Stimulated activated naive CD8-positive, alpha-beta T cell treated with anti-CD3 and anti-CD28 coated beads, Interleukin-15, amount 100 ng/mL, for 72 hours (primary cell): ENCODE measurements around the gene OPCML.

Source experiments
- ATAC-seq: fragments of 150-1000 bp; cut with Tn5 transposase; 2 replicates; pipeline ENCODE4 v1.10.0; 2021; ENCODE audit warnings: mild to moderate bottlenecking, moderate library complexity
- DNase-seq, 2 donors: peaks; one replicate each; pipeline ENCODE4 v3.0.0; 2021 to 2022
- H3K27ac Mint-ChIP-seq, 2 donors: one replicate each; pipeline ENCODE4 v1.8.0; 2022; ENCODE audit warnings: mild to moderate bottlenecking in 2 of 2, mixed read lengths in 2 of 2, moderate library complexity in 2 of 2
- H3K27me3 Mint-ChIP-seq: one replicate; pipeline ENCODE4 v1.8.0; 2022; ENCODE audit warnings: mixed read lengths
- H3K4me1 Mint-ChIP-seq: one replicate; pipeline ENCODE4 v1.8.0; 2022; ENCODE audit warnings: mild to moderate bottlenecking, mixed read lengths
- H3K4me3 Mint-ChIP-seq, 2 donors: one replicate each; pipeline ENCODE4 v1.8.0; 2022; ENCODE audit warnings: mild to moderate bottlenecking in 2 of 2, mixed read lengths in 2 of 2, moderate library complexity in 1 of 2
- H3K9me3 Mint-ChIP-seq, 2 donors: one replicate each; pipeline ENCODE4 v1.8.0; 2022; ENCODE audit warnings: mixed read lengths in 2 of 2

OPCML gene

DNA sequence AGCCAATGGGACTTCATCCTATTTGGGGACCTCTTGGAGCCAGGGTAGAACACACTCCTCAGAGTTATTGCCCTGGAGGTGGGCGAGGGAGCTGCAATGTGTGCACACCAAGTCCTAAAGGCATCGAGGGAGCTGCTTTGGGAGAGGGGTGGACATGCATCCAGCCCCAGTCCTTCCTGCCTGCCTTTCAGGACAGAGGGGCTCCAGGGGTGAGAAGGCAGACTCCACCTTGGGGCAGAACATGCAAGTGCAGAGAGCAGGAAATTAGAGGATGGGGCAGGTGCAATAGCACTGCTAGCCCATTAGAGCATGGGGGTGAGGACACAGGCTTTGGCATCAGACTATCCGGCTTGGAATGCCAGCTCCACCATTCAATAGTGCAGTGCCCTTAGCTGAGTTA, 288.5 kb downstream of the OPCML start:
- Mint-ChIP-seq H3K4me1 (no peaks in the 10 kb centered on the region), H3K4me3 (no peak overlapping the region), H3K27me3 (peaks cover 23% of the 10 kb centered on the region), H3K9me3 (peaks cover 10 to 17% of the 10 kb centered on the region in 2 donors), H3K27ac (no peak overlapping the region)
- ATAC-seq (no peak), DNase-seq (no peak)

DNA sequence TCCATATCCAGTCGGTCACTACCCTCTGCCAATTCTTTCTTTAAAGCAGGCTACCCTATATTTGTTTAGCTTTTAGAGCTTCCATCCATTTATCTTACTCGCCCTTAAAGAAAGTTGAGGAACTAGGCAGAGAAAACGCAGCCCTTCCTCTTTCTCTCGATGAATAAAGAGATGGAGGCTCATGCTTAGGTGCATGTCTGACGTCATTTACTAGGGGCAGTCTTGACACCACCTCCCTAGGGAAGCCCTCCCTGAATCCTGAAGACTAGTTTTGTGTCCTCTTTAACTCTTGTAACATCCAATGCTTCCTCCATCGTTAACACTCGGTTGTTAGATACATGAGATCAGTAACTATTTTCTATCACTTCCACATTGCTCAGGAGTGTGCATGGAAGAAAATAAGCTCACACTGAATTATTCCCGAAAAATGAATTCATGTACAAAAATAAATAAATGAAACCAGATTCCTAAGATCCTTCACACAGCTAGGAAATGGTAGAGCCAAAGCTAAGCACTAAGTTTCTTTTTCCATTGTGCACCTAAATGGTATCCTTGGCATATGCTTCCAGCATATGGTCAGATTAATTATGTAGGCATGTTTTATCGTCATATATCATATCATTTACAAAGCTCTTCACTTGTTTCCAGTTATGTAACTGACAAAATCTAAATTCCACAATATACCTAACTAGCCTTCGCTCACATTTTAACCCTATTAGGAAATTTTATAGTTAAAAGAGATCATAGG, 291.2 kb downstream of the OPCML start:
- Mint-ChIP-seq H3K27ac (no peak overlapping the region), H3K4me3 (no peak overlapping the region), H3K9me3 (peaks cover 4 to 5% of the 10 kb centered on the region in 2 donors), H3K27me3 (peaks cover 14% of the 10 kb centered on the region), H3K4me1 (no peaks in the 10 kb centered on the region)
- DNase-seq (no peak), ATAC-seq (no peak)

DNA sequence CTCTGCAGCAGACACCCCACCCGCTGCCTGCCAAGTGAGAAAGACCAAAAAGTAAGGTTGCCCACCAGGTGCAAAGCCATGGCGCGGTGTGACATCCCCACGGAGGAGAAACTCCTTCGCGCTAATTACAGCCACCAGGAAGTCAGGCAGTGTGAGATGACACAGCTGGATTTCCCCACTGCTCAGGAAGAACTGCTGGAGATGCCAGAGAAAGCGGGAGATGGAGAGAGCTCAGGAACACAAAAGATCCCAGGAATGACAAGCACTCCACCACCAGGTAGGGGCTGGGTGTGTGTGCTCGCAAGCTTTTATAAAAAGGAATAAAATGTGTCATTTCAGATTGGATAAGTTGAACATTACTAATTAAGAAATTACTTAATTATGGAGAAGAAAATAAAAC, 292.7 kb downstream of the OPCML start:
- no peak overlapping the region for H3K4me3 Mint-ChIP-seq
- no peak for DNase-seq
- H3K9me3 Mint-ChIP-seq, result peaks cover 4 to 5% of the 10 kb centered on the region in 2 donors
- H3K4me1 Mint-ChIP-seq, result no peaks in the 10 kb centered on the region
- H3K27ac Mint-ChIP-seq, result no peak overlapping the region
- no peak for ATAC-seq
- H3K27me3 Mint-ChIP-seq, result peaks cover 14% of the 10 kb centered on the region

DNA sequence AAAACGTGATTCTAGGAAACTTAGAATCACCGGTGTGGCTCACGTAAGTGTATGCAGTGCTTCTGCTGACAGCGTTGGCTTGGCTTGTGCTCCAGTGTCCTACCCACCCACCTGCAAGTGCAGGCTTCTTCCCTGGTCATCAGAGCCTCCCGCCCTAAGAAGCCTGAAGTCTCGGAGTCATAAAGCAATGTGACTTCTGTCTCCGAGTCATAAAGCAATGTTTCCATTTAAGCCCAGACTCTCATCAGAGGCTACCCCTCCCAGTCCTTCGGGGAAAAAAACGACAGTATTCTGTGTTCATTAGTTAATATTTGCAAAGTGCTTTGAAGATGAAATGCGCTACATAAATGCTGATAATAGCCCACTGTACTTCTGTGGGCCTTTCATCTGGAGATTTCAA, 293.8 kb downstream of the OPCML start:
- DNase-seq (no peak), ATAC-seq (no peak)
- Mint-ChIP-seq H3K27me3 (peaks cover 14% of the 10 kb centered on the region), H3K4me3 (no peak overlapping the region), H3K4me1 (no peaks in the 10 kb centered on the region), H3K9me3 (peaks cover 4 to 5% of the 10 kb centered on the region in 2 donors), H3K27ac (no peak overlapping the region)

DNA sequence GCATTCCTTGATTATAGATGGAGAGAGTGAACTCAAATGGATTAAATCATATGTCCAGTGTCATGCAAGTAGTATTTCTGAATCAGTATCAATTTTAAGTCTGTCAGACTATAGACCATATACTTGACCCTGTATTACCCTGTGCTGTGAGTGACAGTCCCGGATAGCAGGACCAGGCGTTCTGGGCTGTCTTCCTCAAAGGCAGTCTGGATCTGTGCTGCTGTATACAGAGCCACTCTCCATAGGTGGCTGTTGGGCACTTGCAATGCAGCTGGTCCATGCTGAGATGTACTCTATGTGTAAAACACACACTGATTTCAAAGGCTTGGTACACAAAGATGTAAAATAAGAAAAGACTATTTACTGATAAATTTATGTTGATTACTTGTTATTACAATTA, 294.3 kb downstream of the OPCML start:
- ATAC-seq, result no peak
- no peak overlapping the region for H3K27ac Mint-ChIP-seq
- no peak overlapping the region for H3K4me3 Mint-ChIP-seq
- no peaks in the 10 kb centered on the region for H3K4me1 Mint-ChIP-seq
- peaks cover 14% of the 10 kb centered on the region for H3K27me3 Mint-ChIP-seq
- H3K9me3 Mint-ChIP-seq, result peaks cover 4 to 5% of the 10 kb centered on the region in 2 donors
- DNase-seq, result no peak

DNA sequence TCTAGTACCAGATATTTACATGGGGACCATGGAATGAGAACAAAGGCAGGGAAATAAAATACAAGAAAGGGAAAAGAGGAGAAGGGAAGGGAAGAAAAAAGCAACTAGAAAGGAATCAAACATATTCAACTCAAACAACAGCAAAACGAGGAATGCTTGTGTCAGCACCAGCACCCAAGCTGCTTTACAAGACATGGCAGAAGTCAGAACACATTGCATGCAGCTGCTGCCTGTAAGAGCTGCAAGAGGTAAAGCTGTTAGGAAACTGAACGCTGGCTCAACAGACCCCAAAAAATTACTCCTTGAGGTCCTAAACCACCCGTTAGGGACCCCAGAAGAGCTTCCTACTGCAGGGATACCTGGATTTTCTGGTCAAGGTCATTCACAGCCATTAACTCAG, 296.9 kb downstream of the OPCML start:
- Mint-ChIP-seq H3K9me3 (peaks cover 0 to 4% of the 10 kb centered on the region in 2 donors), H3K4me3 (no peak overlapping the region), H3K4me1 (no peaks in the 10 kb centered on the region), H3K27me3 (peaks cover 6% of the 10 kb centered on the region), H3K27ac (no peak overlapping the region)
- no peak for ATAC-seq
- no peak for DNase-seq

DNA sequence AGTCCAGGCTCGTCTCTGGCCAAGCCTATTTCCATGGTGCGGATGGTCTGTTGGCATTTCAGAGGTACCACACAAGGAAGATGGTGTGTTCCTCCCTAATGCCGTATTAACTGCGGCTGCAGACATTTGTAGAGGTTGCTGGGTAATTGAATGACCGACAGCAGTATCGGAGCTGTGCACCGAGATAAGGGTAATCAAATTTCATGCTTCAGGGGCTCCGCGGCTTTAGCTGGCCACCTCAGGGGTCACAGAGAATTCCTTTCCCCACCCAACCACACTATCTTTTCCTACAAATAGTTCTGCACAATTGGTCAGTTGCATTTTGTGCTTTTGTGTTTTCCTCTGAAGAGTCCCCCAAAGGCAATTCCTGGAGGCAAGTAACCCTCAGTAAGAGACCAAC, 297.4 kb downstream of the OPCML start:
- no peak overlapping the region for H3K4me3 Mint-ChIP-seq
- DNase-seq (no peak), ATAC-seq (no peak)
- peaks cover 0 to 4% of the 10 kb centered on the region in 2 donors for H3K9me3 Mint-ChIP-seq
- no peaks in the 10 kb centered on the region for H3K4me1 Mint-ChIP-seq
- no peak overlapping the region for H3K27ac Mint-ChIP-seq
- peaks cover 6% of the 10 kb centered on the region for H3K27me3 Mint-ChIP-seq

DNA sequence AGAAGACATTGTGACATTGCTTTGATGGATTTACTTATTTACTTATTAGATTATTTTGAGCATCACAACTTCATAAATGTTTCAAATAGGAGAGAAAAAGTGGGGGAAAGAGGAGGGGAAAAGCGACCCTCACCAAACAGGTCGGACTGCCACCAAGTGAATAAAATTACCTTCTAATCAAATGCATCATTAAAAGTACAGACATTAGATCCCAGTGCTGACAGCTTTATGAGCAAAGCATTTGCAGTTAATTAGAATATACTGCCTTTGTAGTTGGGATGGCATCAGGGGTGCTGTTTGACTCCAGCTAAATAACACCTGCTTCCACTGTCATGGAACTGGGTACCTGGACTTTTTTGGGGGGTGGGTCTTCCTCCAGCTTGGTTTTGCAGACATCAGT, 299.6 kb downstream of the OPCML start:
- Mint-ChIP-seq H3K27ac (no peak overlapping the region), H3K9me3 (no peaks in the 10 kb centered on the region), H3K27me3 (peaks cover 9% of the 10 kb centered on the region), H3K4me3 (no peak overlapping the region), H3K4me1 (no peaks in the 10 kb centered on the region)
- DNase-seq (no peak), ATAC-seq (no peak)

DNA sequence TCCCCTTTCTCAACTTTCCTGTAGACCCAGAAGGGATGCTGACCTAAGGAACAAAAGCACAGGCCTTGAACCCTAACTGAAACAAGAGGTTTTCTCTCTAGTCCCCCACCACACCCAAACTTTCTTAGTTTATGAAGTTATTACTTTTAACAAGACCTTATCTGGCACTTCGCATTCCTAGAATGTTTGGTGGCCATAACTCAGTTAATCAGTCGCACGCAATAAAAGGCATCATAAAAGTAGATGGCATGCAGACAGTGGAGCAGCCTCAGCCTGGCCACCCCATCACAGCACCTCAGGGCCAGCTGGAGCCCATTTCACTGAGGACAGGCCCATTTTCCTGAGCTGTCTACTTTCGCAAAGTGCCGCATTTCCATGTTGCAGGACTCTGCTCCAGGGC, 301.9 kb downstream of the OPCML start:
- no peak for ATAC-seq
- Mint-ChIP-seq H3K4me1 (no peaks in the 10 kb centered on the region), H3K27me3 (peaks cover 9% of the 10 kb centered on the region), H3K9me3 (no peaks in the 10 kb centered on the region), H3K4me3 (no peak overlapping the region), H3K27ac (no peak overlapping the region)
- DNase-seq, result no peak

DNA sequence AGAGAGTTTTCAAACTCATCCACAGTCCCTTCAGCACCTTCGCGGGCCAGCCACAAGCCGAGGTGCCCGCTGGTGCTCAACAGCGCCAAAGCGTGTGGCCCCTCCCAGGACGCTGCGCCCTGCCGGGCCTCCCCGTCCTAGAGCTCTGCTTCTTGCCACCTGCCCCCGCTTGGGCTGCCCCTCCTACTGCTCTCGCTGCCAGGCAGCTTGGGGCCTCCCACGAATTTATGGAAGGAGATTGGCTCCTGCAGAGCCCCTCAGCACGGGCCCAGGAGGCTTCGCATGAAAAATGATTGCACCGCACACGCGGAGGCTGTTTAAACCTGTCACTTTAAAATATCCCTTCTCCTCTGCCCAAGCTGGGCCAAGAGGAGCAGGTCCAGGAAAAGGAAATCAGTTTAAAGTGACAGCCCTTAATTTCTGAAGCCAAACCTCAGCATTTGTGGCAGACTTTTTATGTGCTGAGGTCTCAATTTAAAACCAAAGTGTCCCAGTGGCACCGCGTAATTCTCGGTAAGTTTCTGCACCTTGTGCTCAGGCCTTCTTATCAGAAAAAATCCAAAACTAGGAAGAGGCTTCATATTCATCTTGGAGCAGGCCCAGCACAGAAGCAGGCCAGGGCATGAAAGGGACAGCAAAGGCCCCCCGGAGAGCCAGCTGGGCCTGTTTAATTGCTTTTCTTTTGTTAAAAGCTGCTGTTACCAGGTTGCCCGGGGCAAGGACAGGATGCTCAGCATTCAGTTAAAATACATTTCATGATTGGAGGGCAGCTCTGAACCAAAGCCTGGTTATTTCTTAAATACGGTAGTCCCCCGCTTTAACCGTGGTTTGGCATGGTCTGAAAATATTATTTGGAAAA, 303.6 kb downstream of the OPCML start:
- DNase-seq (no peak), ATAC-seq (no peak)
- H3K4me3 Mint-ChIP-seq, result no peak overlapping the region
- H3K27ac Mint-ChIP-seq, result no peak overlapping the region
- H3K9me3 Mint-ChIP-seq, result no peaks in the 10 kb centered on the region
- H3K27me3 Mint-ChIP-seq, result peaks cover 9% of the 10 kb centered on the region
- no peaks in the 10 kb centered on the region for H3K4me1 Mint-ChIP-seq

DNA sequence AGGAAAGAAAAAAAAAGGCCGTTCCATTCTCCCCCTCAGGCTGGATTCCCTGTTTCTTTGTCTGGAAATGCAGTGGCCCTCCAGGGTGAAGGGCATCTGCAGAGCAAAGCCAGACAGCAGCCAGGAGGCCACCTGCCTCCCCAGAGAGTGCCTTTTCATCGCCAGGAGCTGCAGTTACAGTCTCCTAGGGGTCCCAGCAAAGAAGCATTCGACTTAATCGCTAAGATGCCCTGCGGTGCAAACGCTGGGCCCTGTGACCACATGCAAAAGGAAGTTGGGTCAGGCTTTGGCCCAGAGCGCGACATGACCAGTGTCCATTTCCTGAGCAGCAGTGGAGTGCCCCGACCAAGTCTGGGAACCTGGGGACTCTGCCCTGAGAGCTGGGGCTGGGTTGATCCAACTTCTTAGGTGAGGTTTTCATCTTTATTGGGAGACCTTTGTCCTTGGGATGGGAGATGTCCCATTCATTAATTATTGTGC, 304.6 kb downstream of the OPCML start:
- Mint-ChIP-seq H3K4me1 (no peaks in the 10 kb centered on the region), H3K4me3 (no peak overlapping the region), H3K9me3 (no peaks in the 10 kb centered on the region), H3K27me3 (peaks cover 9% of the 10 kb centered on the region), H3K27ac (no peak overlapping the region)
- DNase-seq, result no peak
- ATAC-seq, result no peak

DNA sequence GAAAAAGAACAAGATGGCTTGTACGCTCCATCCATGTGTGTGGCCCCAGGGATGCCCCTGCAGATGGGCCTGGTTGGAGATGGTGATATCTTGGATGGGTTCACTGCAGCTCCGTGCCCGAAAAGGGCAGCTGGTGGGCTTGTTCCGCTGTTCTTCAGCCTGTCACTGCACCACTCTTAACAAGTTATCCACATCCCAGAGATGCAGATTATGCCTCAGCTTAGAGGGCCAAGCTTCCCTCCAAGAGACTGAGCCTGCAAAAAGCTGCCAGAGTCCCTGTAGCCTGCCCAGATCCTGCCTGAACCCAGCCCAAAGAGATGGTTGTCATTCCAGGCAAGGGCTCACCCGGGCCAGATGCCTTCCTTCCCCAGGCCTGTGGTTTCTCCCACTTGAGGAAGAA, 308.0 kb downstream of the OPCML start:
- no peak overlapping the region for H3K27ac Mint-ChIP-seq
- H3K4me3 Mint-ChIP-seq, result no peak overlapping the region
- no peaks in the 10 kb centered on the region for H3K4me1 Mint-ChIP-seq
- no peaks in the 10 kb centered on the region for H3K9me3 Mint-ChIP-seq
- peaks cover 9% of the 10 kb centered on the region for H3K27me3 Mint-ChIP-seq
- DNase-seq, result no peak
- no peak for ATAC-seq

DNA sequence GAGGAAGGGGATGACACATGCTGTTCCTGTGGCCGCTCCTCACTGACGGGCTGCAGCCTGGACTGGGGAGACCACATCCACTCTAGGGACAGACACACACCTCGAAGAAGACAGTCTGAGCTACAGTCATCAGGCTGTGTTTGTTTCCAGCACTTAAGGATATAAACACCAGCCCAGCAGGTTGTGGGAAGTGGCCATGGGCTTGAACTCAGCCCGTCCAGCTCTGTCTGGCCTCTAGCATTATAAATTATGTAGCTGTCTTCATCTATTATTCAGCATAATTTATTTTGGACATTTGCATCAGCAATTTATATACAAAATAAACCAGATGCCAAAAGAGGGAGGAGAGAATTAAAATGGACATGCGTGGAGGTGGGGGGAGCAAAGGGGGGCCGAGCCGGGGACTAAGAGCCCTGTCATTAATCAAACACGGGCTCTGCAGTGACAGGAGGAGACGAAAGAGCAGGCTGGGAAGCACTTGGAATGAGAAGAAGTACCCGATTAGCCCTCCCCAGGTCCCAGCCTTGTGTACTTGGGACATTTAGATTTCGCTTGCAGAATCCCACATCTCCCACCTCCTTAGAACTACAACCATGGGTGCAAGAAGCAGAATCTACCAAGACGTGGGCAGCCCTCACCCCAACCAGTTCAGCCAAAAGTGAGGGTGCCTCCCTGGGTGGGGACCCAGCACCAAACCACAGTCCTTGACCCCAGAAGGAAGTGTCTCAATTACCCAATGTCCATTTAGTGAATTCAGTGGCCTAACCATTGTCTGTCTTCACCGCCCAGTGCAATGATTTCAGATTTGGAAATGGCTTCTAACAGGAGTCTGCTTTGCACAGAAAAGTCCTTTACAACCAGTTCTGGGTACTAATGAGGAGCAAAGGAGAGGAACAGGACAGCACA, 309.6 kb downstream of the OPCML start:
- Mint-ChIP-seq H3K4me3 (no peak overlapping the region), H3K9me3 (peaks cover 0 to under 1% of the 10 kb centered on the region in 2 donors), H3K4me1 (no peaks in the 10 kb centered on the region), H3K27ac (no peak overlapping the region), H3K27me3 (peaks cover 7% of the 10 kb centered on the region)
- no peak for DNase-seq
- ATAC-seq, result no peak

DNA sequence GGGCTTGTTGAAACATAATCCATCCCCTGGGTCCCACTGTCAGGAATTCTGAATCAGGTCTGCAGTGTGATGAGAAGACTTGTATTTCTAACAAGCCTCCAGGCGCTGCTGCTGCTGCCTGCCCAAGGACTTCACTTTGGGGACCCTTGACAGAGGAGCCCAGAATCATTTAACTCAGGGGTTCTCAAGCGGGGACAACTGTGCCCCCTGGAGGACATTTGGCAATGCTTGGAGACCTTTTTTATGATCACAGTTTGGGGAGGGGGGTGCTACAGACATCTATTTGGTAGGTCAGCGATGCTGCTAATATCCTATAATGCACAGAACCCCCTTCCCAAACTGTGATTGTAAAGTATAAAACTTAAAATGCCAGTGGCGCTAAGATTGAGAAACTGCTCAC, 312.8 kb downstream of the OPCML start:
- H3K4me3 Mint-ChIP-seq, result no peak overlapping the region
- no peaks in the 10 kb centered on the region for H3K4me1 Mint-ChIP-seq
- ATAC-seq (no peak), DNase-seq (no peak)
- peaks cover 0 to 6% of the 10 kb centered on the region in 2 donors for H3K9me3 Mint-ChIP-seq
- H3K27ac Mint-ChIP-seq, result no peak overlapping the region
- peaks cover 24% of the 10 kb centered on the region for H3K27me3 Mint-ChIP-seq

DNA sequence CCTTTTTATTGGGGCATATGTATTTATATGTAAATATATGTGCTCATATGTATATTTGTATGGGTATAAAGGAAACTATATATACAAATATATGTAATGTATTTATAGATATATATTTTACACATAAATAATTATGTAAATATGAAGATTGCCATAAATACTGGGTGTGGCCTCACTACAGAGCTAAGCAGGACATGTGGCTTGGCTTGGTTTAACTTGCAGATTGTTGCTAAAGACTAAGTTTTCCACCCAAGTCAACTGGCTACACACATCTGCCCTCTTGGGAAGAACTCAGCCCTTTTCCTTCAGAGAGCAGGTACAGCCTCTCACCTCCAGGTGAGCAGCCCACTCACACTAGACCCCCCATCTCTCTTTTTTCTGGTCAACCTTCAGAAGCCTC, 315.5 kb downstream of the OPCML start:
- no peak for ATAC-seq
- Mint-ChIP-seq H3K4me1 (no peaks in the 10 kb centered on the region), H3K27me3 (peaks cover 24% of the 10 kb centered on the region), H3K27ac (no peak overlapping the region), H3K9me3 (peaks cover 0 to 14% of the 10 kb centered on the region in 2 donors), H3K4me3 (no peak overlapping the region)
- DNase-seq, result no peak
